ENCODE results near the gene TNIP3. TPM values are rescaled to one million over a fixed set of nuclear protein-coding genes. Genes with fewer than 3 reads are reported as not detected.

The TNIP3 gene
- total RNA-seq, 2 experiments from 2014 or later: 1.9 to 2.4 TPM

DNA sequence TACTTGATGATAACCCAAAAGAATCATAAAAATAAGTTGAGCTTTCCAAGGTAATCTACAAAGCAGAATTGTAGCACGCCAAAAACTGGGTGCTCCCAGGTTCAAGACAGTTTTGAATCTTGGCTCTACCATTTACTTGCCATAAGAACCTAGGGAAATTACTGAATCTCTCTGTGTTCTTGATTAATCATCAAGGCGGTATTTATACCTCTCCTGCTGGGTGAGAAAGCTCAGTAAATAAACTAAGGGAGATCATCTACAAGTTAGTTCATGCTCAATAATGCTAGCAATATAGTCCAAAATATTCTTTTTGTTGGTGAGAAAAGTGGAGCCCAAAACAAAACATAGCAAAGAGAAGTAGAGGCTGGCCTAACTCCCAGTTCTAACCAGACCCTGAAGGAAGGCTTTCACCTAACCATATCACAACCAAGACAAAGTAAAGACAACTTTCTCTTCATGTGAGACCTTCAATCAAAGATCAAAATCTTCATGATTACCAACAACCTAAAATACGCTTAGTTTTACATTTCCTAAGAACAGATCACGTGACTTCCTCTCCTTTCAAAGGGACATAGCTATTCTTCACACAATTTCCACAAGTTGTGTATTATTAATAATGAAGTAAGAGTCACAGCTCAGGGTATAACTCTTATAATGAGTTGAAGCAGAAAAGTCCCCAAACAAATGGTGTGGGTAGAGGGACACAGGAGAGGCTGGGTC, 34.4 kb downstream of the TNIP3 start:
- Mint-ChIP-seq H3K36me3 (ENCODE audit: low read depth) (peaks cover 6% of the 10 kb centered on the region), H3K4me1 (ENCODE audit: low read depth) (peaks cover 32% of the 10 kb centered on the region), H3K9me3 (peaks cover 2% of the 10 kb centered on the region), H3K27me3 (no peaks in the 10 kb centered on the region), H3K4me3 (no peak overlapping the region), H3K27ac (no peak overlapping the region)
- POLR2A ChIA-PET: no interaction called here
- ATAC-seq (no peak), DNase-seq (no peak)
- TF ChIP-seq, protein P1, sequence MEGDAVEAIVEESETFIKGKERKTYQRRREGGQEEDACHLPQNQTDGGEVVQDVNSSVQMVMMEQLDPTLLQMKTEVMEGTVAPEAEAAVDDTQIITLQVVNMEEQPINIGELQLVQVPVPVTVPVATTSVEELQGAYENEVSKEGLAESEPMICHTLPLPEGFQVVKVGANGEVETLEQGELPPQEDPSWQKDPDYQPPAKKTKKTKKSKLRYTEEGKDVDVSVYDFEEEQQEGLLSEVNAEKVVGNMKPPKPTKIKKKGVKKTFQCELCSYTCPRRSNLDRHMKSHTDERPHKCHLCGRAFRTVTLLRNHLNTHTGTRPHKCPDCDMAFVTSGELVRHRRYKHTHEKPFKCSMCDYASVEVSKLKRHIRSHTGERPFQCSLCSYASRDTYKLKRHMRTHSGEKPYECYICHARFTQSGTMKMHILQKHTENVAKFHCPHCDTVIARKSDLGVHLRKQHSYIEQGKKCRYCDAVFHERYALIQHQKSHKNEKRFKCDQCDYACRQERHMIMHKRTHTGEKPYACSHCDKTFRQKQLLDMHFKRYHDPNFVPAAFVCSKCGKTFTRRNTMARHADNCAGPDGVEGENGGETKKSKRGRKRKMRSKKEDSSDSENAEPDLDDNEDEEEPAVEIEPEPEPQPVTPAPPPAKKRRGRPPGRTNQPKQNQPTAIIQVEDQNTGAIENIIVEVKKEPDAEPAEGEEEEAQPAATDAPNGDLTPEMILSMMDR (IDR thresholded peaks at IDR 0.05): no peak
- CTCF ChIA-PET: interaction anchor here (3.0 kb wide), 1 partner anchor 11 kb away, joined by 11 read pairs; no protein-coding TSS in a partner anchor
- intact Hi-C loops (cut with micrococcal nuclease): no loop called here

DNA sequence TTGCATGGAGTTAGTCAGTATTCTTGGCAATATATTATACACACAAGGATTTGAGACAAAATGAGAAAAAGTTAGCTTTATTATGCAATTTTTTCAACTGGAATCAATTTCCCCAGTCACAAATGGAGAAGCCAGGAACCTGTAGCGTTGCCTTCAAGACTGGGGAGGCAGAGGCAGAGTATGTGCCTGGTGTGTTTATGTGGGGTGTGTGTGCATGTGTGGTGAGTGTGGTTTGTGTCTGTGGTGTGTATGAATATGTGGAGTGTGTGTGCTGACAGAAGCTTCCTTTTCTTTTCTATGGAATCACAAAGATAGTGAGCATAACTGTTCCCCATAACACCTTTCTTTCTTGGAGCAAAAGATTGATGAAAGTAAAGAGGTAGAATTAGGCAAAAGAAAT, 37.0 kb downstream of the TNIP3 start:
- no peak for ATAC-seq
- CTCF ChIA-PET: interaction anchor here (1.2 kb wide), 1 partner anchor 9 kb away, joined by 3 read pairs; no protein-coding TSS in a partner anchor
- POLR2A ChIA-PET: interaction anchor here (0.5 to 1.0 kb wide), 2 partner anchors 54 to 142 kb away, joined by 3 to 4 read pairs; no protein-coding TSS in a partner anchor

DNA sequence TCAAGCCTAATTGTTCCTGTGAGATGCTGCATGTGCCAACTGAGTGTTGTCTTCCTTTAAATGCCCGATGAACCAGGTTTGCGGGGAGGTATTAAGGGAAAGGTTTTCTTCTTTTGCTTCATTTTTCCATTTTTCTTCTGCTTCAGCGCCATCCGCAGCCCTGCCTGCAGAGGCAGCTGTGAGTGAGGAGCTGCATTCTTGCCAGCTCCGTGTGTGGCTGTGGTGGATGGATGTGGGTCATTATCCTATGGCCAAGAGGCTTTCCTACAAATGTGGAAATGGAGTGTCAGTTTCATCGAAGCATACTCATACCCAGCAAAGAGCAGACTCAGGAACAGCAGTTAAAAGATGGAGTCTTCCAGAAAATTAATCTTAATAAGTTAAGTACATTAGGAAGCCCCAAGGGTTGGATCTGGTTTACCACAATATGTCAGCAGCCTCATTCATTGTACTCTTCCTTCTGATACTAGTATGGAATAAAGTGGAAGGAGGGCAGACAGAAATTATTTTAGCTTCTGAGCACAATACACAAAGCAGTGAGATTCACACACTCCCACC, 37.6 kb downstream of the TNIP3 start:
- no peak for ATAC-seq
- H3K9me3 Mint-ChIP-seq: peaks cover 2% of the 10 kb centered on the region

More for the DNA sequence above, 37.0 kb downstream of the TNIP3 start:
- no peak overlapping the region for H3K27ac Mint-ChIP-seq
- TF ChIP-seq, protein P1 (IDR thresholded peaks at IDR 0.05): no peak
- intact Hi-C loops (cut with micrococcal nuclease): no loop called here
- DNase-seq: no peak
- H3K27me3 Mint-ChIP-seq: no peaks in the 10 kb centered on the region
- H3K4me1 Mint-ChIP-seq (ENCODE audit: low read depth): peaks cover 28% of the 10 kb centered on the region
- H3K36me3 Mint-ChIP-seq (ENCODE audit: low read depth): peaks cover 6% of the 10 kb centered on the region
- peaks cover 2% of the 10 kb centered on the region for H3K9me3 Mint-ChIP-seq
- no peak overlapping the region for H3K4me3 Mint-ChIP-seq

DNA sequence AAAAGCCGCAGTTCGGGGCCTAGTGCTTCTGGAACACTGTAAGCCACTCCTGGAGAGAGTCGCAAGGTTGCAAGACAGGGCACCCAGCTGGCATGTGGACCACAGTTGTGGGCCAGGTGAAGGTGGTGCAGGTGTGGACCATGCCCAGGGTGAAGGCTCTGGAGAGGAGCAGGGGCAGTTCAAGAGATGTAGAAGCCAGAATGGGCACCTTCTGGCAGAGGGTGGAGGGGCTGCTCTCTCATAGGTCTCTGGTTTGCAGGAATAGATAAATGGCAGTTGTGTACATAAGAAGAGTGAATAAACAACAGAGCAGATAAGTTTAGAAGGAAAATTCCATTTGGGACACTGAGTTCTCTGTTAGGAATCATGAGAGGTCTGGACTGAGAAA, 38.6 kb downstream of the TNIP3 start:
- no peaks in the 10 kb centered on the region for H3K27me3 Mint-ChIP-seq
- ChIA-PET POLR2A (no interaction called here), CTCF (no interaction called here)
- intact Hi-C loops (cut with micrococcal nuclease): no loop called here
- ATAC-seq: no peak
- H3K4me3 Mint-ChIP-seq: no peak overlapping the region
- TF ChIP-seq, protein P1 (IDR thresholded peaks at IDR 0.05): no peak
- H3K4me1 Mint-ChIP-seq (ENCODE audit: low read depth): peaks cover 27% of the 10 kb centered on the region
- no peak overlapping the region for H3K27ac Mint-ChIP-seq
- peaks cover 6% of the 10 kb centered on the region for H3K36me3 Mint-ChIP-seq (ENCODE audit: low read depth)
- DNase-seq: no peak
- peaks cover 2% of the 10 kb centered on the region for H3K9me3 Mint-ChIP-seq

More for the DNA sequence above, 37.6 kb downstream of the TNIP3 start:
- intact Hi-C loops (cut with micrococcal nuclease): no loop called here
- peaks cover 6% of the 10 kb centered on the region for H3K36me3 Mint-ChIP-seq (ENCODE audit: low read depth)
- POLR2A ChIA-PET: interaction anchor here (0.5 to 1.0 kb wide), 3 partner anchors 12 to 141 kb away, joined by 3 to 4 read pairs (median 3); no protein-coding TSS in a partner anchor
- CTCF ChIA-PET: interaction anchor here (1.2 kb wide), 1 partner anchor 10 kb away, joined by 3 read pairs; no protein-coding TSS in a partner anchor
- peaks cover 25% of the 10 kb centered on the region for H3K4me1 Mint-ChIP-seq (ENCODE audit: low read depth)
- H3K27ac Mint-ChIP-seq: no peak overlapping the region
- TF ChIP-seq, protein P1 (IDR thresholded peaks at IDR 0.05): no peak
- H3K27me3 Mint-ChIP-seq: no peaks in the 10 kb centered on the region
- no peak for DNase-seq
- no peak overlapping the region for H3K4me3 Mint-ChIP-seq

DNA sequence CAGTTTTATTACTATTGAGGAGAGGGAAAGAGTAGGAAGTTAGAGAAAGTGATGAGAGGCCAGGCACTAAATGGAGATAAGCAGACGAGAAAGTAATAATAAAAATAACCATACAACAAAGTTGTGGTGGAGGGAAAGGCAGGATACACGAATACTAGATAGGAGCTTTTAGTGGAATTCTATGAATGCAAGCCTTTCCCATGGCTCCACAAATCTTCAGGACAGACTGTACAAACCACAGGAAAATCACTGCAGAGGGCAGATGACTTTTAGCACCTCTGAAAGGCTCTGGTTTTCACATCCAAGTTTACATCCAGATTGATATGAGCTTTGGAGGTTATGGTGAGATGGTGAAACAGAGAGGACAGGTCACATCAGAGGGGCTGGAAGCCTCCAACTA, 41.5 kb downstream of the TNIP3 start:
- intact Hi-C loops (cut with micrococcal nuclease): no loop called here
- TF ChIP-seq, protein P1 (IDR thresholded peaks at IDR 0.05): no peak
- H3K27me3 Mint-ChIP-seq: no peaks in the 10 kb centered on the region
- ChIA-PET CTCF (interaction anchor here (0.9 to 2.3 kb wide), 4 partner anchors 9 to 70 kb away, joined by 3 to 6 read pairs (median 4); no protein-coding TSS in a partner anchor), POLR2A (no interaction called here)
- DNase-seq (no peak), ATAC-seq (no peak)
- H3K27ac Mint-ChIP-seq: no peak overlapping the region
- no peak overlapping the region for H3K4me3 Mint-ChIP-seq
- no peaks in the 10 kb centered on the region for H3K36me3 Mint-ChIP-seq (ENCODE audit: low read depth)
- H3K4me1 Mint-ChIP-seq (ENCODE audit: low read depth): peaks cover 32% of the 10 kb centered on the region
- H3K9me3 Mint-ChIP-seq: no peaks in the 10 kb centered on the region

Measured in activated CD8-positive, alpha-beta T cell treated with anti-CD3 and anti-CD28 coated beads for 36 hours (primary cell).